Endothelial cell of hepatic sinusoid (primary cell): ENCODE results near the gene TCF23.
"Not testable (repeated sequence)": the region's sequence is repeated elsewhere in the genome, so short reads cannot be mapped to it uniquely, and the experiment has no call there.

Experiments
- in situ Hi-C: cut with HindIII; loops from 2 replicates; pipeline ENCODE4 v1.10.0; 2017; ENCODE audit warnings: low sequenced_read_pairs

Gene TCF23

DNA sequence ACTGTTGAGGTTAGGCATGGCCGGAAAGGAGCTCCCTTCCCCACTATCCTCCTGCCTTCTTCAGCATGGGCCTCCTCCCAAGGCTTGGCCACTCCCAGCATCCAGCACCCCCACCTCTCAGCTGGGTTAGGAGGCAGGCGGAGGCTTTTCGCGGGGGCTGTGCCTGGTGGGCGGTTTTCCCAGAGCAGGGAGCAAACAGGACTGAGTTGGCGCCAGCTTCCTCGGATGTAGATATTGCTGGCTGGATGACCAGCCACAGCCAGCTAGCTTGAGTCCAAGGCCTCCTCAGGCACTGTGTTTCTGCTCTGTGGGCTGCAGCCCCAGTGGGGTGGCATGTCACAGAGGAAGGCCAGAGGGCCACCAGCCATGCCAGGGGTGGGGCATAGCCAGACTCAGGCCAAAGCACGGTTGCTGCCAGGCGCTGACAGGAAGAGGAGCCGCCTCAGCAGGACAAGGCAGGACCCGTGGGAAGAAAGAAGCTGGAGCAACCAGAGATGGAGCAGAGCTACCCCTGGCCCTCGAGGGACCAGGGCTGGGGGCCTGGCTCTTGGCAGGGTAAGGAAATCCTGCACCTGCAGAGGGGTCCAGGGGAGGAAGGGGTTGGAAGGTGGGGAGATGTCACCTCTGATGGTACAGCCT is at the start of gene TCF23:
TSS of gene TCF23 (plus strand) at position 204 of the 639 bp plus-strand sequence. CDS start at position 334, 130 bp downstream.
- in situ Hi-C loops: no loop called here

DNA sequence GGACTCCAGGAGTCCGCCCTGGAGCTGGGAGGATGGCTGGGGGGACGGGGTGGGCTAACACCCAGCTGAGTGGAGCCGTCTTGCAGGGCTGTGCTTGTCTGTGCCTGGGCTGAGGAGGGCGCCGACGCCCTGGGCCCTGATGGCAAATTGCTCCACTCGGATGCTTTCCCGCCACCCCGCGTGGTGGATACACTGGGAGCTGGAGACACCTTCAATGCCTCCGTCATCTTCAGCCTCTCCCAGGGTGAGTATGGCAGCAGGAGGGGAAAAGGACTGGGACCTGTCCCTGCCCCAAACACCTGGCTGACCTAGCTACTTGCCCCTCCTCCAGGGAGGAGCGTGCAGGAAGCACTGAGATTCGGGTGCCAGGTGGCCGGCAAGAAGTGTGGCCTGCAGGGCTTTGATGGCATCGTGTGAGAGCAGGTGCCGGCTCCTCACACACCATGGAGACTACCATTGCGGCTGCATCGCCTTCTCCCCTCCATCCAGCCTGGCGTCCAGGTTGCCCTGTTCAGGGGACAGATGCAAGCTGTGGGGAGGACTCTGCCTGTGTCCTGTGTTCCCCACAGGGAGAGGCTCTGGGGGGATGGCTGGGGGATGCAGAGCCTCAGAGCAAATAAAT is 49.4 kb upstream of the TCF23 start:
- in situ Hi-C loops: no loop called here

DNA sequence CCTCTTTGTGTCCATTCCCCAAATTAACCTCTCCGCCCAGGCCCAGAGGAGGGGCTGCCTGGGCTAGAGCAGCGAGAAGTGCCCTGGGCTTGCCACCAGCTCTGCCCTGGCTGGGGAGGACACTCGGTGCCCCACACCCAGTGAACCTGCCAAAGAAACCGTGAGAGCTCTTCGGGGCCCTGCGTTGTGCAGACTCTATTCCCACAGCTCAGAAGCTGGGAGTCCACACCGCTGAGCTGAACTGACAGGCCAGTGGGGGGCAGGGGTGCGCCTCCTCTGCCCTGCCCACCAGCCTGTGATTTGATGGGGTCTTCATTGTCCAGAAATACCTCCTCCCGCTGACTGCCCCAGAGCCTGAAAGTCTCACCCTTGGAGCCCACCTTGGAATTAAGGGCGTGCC is 48.8 kb upstream of the TCF23 start:
- in situ Hi-C loops: no loop called here

DNA sequence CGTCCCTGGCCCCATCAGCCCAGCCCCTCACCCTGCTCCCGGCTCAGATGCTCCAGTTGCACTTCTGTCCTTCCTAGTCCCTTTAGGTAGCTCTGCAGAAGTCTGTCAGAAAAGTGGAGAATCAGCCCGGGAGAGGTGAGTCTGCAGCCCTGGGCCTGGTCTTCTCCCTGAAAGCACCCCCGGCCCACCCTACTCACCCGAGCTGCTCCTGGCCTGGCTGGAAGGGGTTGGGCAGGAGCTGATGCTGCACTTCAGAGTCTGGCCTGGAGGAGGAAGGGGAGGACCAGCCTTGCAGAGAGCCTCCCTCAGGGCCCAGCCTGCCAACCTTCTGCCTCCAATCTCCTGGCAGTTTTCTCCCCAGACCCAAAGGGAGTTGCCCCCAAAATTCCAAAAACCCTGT is 46.5 kb upstream of the TCF23 start:
- in situ Hi-C loops: no loop called here

DNA sequence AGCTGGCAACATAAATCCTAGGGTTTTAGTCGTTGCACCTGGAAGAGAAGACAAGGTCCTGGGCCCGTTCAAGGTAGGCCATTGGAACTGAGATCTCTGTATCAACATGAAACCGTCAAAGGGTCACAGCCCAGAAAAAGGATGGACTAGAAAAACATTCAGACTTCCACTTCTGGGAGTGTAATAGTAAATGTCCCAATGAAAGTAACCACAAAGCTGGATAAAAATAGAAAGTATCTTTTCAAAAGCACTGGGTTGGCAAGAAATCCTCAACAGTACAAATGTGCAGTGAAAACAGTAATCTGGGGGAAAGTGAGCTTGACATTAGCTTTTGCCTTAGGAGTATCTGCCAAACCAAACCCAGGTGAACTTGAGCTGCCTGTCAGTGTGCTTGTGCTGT is 42.8 kb upstream of the TCF23 start:
- in situ Hi-C loops: no loop called here

DNA sequence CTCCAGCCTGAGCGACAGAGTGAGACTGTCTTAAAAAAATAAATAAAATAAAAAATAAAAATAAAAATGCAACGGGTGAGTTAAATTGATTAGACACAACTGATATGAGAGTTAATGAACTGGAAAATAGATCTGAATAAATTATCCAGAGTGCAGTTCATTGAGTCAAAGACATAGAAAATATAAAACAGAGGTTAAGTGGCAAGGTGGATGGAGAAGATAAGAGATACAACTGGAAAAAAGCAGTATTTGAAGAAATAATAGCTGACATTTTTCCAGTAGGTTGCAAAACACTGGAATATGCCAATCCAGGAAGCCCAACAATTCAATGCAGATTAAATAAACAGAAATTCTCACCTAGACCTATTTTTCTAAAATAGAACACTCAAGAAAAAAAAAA is 40.6 kb upstream of the TCF23 start:
- in situ Hi-C loops: no loop called here

DNA sequence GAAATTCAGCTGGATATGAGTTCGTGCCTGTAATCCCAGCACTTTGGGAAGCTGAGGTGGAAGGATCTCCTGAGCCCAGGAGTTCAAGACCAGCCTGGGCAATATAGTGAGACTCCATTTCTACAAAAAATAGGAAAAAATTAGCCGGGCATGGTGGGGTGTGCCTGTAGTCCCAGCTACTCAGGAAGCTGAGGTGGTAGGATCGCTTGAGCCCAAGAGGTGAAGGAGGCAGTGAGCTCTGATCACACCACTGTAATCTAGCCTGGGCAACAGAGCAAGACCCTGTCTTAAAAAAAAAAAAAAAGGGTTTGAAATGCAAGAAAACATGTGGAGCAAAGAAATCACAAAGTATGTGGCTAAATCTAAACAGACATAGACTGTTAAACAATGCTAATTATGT is 39.7 kb upstream of the TCF23 start:
- in situ Hi-C loops: no loop called here

DNA sequence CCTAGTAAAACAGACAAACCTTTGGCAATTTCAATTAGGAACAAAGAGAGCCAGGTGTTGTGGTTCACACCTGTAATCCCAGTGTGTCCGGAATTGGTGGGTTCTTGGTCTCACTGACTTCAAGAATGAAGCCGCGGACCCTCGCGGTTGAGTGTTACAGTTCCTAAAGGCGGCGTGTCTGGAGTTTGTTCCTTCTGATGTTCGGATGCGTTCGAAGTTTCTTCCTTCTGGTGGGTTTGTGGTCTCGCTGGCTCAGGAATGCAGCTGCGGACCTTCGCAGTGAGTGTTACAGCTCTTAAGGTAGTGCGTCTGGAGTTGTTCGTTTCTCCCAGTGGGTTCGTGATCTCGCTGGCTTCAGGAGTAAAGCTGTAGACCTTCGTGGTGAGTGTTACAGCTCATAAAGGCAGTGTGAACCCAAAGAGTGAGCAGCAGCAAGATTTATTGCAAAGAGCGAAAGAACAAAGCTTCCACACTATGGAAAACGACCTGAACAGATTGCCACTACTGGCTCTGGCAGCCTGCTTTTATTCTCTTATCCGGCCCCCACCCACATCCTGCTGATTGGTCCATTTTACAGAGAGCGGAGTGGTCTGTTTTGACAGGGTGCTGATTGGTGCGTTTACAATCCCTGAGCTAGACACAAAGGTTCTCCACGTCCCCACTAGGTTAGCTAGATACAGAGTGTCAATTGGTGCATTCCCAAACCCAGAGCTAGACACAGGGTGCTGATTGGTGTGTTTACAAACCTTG is 38.0 kb upstream of the TCF23 start:
- in situ Hi-C loops: not testable (repeated sequence)

DNA sequence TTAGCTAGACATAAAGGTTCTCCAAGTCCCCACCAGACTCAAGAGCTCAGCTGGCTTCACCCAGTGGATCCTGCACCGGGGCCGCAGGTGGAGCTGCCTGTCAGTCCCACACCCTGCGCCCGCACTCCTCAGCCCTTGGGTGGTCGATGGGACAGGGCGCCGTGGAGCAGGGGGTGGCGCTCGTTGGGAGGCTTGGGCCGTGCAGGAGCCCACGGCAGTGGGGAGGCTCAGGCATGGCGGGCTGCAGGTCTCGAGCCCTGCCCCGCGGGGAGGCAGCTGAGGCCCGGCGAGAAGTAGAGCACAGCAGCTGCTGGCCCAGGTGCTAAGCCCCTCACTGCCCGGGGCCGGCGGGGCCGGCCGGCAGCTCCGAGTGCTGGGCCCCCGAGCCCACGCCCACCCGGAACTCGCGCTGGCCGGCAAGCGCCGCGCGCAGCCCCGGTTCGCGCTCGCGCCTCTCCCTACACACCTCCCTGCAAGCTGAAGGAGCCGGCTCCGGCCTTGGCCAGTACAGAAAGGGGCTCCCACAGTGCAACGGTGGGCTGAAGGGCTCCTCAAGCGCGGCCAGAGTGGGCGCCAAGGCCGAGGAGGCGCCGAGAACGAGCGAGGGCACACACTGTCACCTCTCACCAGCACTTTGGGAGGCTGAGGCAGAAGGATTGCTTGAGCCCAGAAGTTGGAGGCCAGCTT is 37.3 kb upstream of the TCF23 start:
- in situ Hi-C loops: not testable (repeated sequence)

DNA sequence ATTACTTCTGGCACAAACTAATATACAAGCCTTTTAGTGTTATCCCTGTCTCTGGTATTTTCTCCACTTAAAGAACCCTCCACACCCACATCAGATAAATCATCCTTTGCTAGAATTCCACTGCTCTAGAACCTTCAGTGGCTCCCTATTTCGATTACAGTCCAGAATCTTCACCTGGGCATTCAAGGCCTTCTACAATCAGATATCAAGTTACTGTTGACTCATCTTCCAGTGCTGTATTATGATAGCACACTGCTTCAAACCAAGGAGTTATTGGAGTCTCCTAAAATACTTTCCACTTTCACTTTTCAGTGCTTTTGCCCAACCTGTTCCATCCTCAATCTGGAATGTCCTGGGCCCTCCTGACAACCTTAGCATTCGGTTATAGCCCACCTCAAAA is 33.3 kb upstream of the TCF23 start:
- in situ Hi-C loops: no loop called here

DNA sequence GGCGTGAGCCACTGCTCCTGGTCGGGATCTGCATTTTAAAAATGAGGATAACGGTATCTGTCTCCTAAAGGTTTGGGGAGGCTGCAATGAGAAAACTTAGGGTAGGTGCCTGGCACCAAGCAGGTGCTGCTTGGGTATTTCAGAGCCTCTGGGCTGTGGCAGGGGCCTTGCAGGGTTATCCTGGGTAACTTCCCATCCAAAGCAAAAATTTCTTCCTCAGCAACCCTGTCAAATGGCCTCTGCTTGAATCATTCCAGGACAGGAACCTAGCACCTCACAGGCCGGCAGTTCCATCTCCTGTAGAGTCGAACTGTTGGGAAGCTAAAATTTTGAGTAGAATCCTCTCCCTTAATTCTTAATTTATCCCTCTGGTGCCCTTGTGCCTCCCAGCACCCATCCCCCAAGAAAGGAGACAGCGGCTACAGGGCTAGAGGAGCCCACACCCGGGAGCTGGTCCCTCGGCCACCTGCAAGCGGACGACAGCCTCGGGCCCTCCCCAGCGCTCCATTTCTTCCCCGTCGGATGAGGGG is 30.7 kb upstream of the TCF23 start:
- in situ Hi-C loops: no loop called here

DNA sequence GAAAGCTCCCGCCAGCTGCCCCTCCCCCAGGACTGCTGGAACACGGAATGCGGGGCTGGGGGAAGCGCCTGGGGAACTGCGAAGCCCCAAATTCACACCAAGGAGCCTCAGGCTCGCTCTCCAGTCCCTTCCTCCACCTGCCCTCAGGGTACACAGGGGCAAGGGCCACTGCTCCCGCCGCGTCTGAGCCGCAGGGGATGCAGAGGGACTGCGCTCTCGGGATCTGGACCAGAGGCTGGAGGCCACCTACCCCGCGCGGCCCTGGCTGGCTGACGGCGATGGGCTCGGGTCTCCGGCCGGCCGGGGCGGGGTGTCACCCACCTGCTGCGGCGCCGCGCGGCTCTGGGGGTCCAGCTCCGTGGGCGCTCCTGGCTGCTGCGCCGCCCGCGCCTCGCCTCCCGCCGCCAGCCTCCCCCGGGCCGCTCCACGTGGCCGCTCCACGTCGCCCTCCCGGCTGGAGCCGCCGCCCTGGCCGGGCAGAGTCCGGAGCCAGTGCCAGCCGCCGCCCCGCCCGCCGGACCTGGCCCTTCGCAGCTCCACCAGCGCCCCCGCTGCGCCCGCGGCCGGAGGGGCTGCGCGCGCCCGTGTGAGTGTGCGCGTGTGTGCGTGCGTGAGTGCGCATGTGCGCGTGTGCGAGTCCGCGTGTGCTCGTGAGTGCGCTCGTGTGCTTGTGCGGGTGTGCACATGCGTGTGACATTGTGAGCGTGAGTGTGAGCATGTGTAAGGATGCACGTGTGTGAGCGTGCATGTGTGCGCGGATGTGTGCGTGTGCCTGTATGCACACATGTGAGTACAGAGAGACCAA is 30.1 kb upstream of the TCF23 start, which contains the start of gene CGREF1:
TSS of gene CGREF1 (minus strand) at position 604 of the 805 bp plus-strand sequence. CDS start 14,762 bp downstream, outside the sequence.
- in situ Hi-C loops: no loop called here

DNA sequence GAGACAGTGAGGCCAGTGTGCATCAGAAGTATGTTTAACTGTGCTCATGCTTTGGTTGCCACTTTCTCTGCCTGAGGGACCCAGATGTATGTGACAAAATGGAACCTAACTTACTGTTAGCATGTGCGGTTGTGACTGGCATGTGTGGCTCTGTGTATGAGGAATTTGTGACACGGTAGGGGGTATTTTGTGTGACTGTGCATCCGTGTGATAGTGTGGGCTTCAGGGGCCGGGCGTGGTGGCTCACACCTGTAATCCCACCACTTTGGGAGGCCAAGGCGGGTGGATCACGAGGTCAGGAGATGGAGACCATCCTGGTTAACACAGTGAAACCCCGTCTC is 29.5 kb upstream of the TCF23 start:
- in situ Hi-C loops: not testable (repeated sequence)

DNA sequence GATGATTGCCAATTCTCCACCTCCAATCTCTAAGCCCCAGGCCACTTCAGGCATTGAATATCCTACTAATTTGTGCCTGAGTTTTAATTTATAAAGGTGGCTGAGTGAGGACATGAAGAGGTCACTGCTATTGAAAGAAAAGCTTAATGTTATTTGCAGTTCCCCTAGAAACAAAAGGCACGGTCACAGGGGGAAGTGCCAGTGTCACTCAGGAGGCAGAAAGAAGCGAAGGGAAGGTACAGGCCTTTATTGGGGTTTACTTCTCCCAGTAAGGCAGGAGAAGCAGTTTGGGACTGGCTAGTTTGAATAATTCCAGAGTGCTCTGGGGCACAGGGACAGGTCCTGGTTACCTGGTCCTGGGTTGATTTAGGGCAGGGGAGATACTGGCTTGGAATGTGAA is 26.9 kb upstream of the TCF23 start:
- in situ Hi-C loops: loop anchor here (5.0 kb wide), 1 partner anchor 80 kb away; no protein-coding TSS in a partner anchor

DNA sequence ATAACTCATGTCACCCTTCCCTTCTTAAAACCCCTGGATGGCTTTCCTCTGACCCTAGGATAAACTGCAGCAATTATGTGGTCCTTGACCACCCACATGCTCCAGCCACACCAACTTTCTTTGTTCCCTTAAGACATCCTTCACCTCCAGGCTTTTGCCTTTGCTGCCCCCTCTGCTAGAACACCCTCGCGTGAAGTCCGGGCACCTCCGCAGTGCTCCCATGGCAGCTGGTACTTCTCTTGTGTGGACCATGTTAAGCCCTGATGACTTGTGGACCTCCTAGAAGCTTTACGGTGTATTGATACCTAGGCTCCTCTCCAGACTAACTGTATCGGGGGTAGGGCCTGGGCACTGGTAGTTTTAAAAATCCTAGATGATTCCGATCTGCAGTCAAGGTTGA is 26.0 kb upstream of the TCF23 start:
- in situ Hi-C loops: loop anchor here (5.0 kb wide), 1 partner anchor 80 kb away; no protein-coding TSS in a partner anchor

DNA sequence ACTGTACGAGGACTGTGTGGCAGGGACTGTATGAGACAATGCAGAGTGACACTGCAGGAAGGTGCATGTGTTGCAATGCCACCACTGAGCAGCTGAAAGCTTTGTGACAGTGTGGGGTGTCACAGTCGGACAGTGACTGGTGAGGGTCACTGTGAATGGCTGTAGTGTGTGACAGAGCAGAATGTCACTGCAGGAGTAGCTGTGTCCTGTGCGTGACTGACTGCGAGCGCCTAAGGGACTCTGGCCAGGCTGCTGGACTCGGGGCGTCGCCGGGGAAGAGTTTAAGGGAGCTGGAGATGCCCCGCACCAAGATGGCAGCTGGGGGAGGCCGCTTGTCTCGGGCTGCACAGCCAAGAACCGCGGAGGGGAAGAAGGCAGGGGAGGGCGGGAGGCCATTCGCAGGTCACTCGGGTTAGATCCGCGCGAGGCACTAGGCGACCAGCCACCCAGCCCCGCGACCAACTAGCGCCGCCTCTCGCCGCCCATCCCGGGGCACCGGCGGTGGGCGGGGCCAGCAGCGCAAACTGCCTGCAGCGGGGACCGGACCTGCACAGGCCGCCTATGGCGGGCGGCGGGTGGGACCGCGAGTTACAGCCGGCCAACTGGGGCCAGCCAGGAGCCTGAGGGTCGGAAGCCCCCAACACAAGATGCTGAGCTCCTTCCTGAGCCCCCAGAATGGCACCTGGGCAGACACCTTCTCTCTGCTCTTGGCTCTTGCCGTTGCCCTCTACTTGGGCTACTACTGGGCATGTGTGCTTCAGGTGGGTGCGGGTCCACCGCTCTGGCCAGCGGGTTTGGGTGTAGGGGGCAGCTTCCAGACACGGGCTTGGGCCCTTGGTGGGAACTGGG is 25.3 kb upstream of the TCF23 start, which contains the start of gene ABHD1:
TSS of gene ABHD1 (plus strand) at position 514 of the 849 bp plus-strand sequence. CDS start at position 648, 134 bp downstream.
- in situ Hi-C loops: loop anchor here (5.0 kb wide), 1 partner anchor 79 kb away; no protein-coding TSS in a partner anchor

DNA sequence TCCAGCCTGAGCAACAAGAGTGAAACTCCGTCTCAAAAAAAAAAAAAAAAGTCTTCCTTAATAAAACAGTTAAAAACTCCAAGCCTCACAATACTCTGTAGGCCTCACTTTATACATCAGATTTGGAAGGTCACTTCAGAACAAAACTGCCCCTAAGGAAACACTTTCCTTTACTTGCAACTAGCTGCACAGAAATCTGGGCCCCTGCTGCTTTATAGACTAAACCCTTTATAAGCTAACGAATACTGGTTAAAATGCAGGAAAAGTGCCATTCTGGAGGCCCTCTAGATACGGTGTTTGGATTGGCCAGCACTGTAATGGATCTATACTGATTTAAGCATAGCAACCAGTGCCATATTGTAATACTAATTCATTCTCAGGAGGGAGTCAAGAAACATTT is 23.7 kb upstream of the TCF23 start:
- in situ Hi-C loops: loop anchor here (5.0 kb wide), 1 partner anchor 42 kb away; no protein-coding TSS in a partner anchor

DNA sequence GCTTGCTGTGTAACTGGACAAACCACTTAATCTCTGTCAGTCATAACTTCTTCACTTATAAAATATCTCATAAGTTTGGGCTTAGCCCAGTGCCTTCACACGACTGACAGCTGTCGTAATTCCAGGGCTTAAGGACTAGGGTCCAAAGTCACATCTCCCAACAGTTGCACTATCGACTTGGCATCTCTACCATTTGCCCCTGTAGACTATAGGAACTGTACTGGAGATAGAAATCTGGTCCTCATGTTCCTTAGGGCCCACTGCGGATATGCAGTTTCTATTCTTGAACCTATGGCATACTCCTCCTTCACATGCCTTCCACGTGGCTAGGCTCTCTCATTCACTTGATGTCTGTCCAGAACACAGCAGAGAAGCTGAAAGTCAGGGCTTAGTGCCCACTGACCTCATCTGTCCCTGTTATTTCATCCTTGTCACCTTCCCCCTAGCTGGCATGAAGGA is 22.5 kb upstream of the TCF23 start:
- in situ Hi-C loops: loop anchor here (5.0 kb wide), 1 partner anchor 41 kb away; no protein-coding TSS in a partner anchor
